SK-N-SH (cell line): ENCODE measurements around the gene NR1H2. TPM values are rescaled to one million over a fixed set of nuclear protein-coding genes. Genes with fewer than 3 reads are reported as not detected.

ENCODE experiments used
- CTCF ChIA-PET: fragments of 300-600, 350-600 bp; formaldehyde crosslinking; extraction: SDS; loops from one replicate; lab custom pipeline; 2021; lab: Yijun Ruan, JAX
- POLR2A ChIA-PET: fragments of 350-600 bp; sonication (Branson Sonifier 250); formaldehyde crosslinking; extraction: SDS; loops from one replicate; lab custom pipeline; 2020; ENCODE audit warnings: antibody characterized with exemption, inconsistent platforms; lab: Yijun Ruan, JAX
- DNase-seq: peaks from one replicate; pipeline ENCODE4 v3.0.0; 2012
- H2AFZ ChIP-seq: fragments of 200-600 bp; sonication (generic); 2 replicates; pipeline ENCODE4 v1.8.1; 2016; ENCODE audit warnings: antibody characterized with exemption, mild to moderate bottlenecking, low read depth
- H3F3A ChIP-seq: fragments of 200-600 bp; sonication (generic); replicated peaks from 2 replicates; pipeline ENCODE3; 2016; ENCODE audit warnings: antibody characterized with exemption, mild to moderate bottlenecking; ENCODE audit not compliant: insufficient read depth
- H3K27ac ChIP-seq, 2 experiments: fragments of 200-500 bp in 1 of 2; fragments of 200-600 bp in 1 of 2; sonication (Bioruptor generic) in 1 of 2; sonication (generic), shearing (Covaris generic) in 1 of 2; 2 replicates each; pipeline versions ENCODE4 v1.5.1 to v1.6.1; 2014 to 2016; ENCODE audit warnings: low read depth in 2 of 2, inconsistent platforms in 1 of 2, low read length in 1 of 2, mild to moderate bottlenecking in 1 of 2, mixed read lengths in 1 of 2
- H3K27me3 ChIP-seq: fragments of 200-600 bp; sonication (generic), shearing (Covaris generic); 2 replicates; pipeline ENCODE4 v1.6.1; 2016; ENCODE audit warnings: mixed run types; ENCODE audit not compliant: insufficient read depth
- H3K36me3 ChIP-seq, 2 experiments: fragments of 200-500 bp in 1 of 2; fragments of 200-600 bp in 1 of 2; sonication (Bioruptor generic) in 1 of 2; sonication (generic) in 1 of 2; replicated peaks in 1 of 2; 2 replicates each; pipeline versions ENCODE3 to v1.5.1; 2014 to 2016; ENCODE audit warnings: low read length in 1 of 2, mild to moderate bottlenecking in 1 of 2; ENCODE audit not compliant: insufficient read depth in 2 of 2, control insufficient read depth in 1 of 2
- H3K4me1 ChIP-seq, 2 experiments: fragments of 200-500 bp in 1 of 2; fragments of 200-600 bp in 1 of 2; sonication (Bioruptor generic) in 1 of 2; sonication (generic), shearing (Covaris generic) in 1 of 2; 2 replicates each; pipeline versions ENCODE4 v1.5.1 to v1.6.1; 2014 to 2016; ENCODE audit warnings: low read depth in 1 of 2, low read length in 1 of 2, mixed run types in 1 of 2; ENCODE audit not compliant: insufficient read depth in 2 of 2, control insufficient read depth in 1 of 2
- H3K4me2 ChIP-seq: fragments of 200-600 bp; sonication (generic), shearing (Covaris generic); 2 replicates; pipeline ENCODE4 v1.6.1; 2017; ENCODE audit warnings: mixed run types
- H3K4me3 ChIP-seq, 2 experiments: fragments of 200-500 bp in 1 of 2; fragments of 200-600 bp in 1 of 2; sonication (Bioruptor generic) in 1 of 2; sonication (generic), shearing (Covaris generic) in 1 of 2; 2 replicates each; pipeline versions ENCODE4 v1.5.1 to v1.8.1; 2014 to 2016; ENCODE audit warnings: low read depth in 2 of 2, inconsistent platforms in 1 of 2, low read length in 1 of 2, mild to moderate bottlenecking in 1 of 2, mixed read lengths in 1 of 2, moderate library complexity in 1 of 2
- H3K79me2 ChIP-seq: fragments of 200-600 bp; sonication (generic); 2 replicates; pipeline ENCODE4 v1.8.1; 2017; ENCODE audit warnings: mild to moderate bottlenecking; ENCODE audit not compliant: insufficient read depth
- H3K9ac ChIP-seq: fragments of 200-600 bp; sonication (generic); 2 replicates; pipeline ENCODE4 v1.6.1; 2017; ENCODE audit warnings: mixed run types
- H3K9me2 ChIP-seq: fragments of 200-600 bp; sonication (generic); 2 replicates; pipeline ENCODE4 v1.6.1; 2017; ENCODE audit warnings: mixed run types
- H3K9me3 ChIP-seq: fragments of 200-600 bp; sonication (generic); 2 replicates; pipeline ENCODE4 v1.6.1; 2017; ENCODE audit warnings: mixed run types, mild to moderate bottlenecking, moderate library complexity
- H4K20me1 ChIP-seq: fragments of 200-600 bp; sonication (generic); 2 replicates; pipeline ENCODE4 v1.6.1; 2017; ENCODE audit warnings: mild to moderate bottlenecking, mixed run types; ENCODE audit not compliant: insufficient read depth
- CHD2 ChIP-seq: fragments of 150-350 bp; IDR thresholded peaks from 2 replicates; pipeline ENCODE4 v1.6.1; 2018; ENCODE audit warnings: low read length; ENCODE audit not compliant: partially characterized antibody
- CTCF ChIP-seq: fragments of 200-600 bp; sonication (generic); IDR thresholded peaks from 2 replicates; pipeline ENCODE4 v1.6.1; 2017; ENCODE audit warnings: antibody characterized with exemption, mild to moderate bottlenecking, moderate library complexity
- EZH2phosphoT487 ChIP-seq: fragments of 200-600 bp; sonication (generic); IDR thresholded peaks from 2 replicates; pipeline ENCODE4 v1.6.1; 2017; ENCODE audit warnings: low read depth, mixed run types, mild to moderate bottlenecking, antibody characterized with exemption, moderate library complexity, borderline replicate concordance
- JUND ChIP-seq: IDR thresholded peaks from 2 replicates; pipeline ENCODE4 v1.4.0; 2012
- MAX ChIP-seq: IDR thresholded peaks from 2 replicates; pipeline ENCODE4 v1.4.0; 2012; ENCODE audit warnings: low read depth
- MEF2A ChIP-seq: IDR thresholded peaks from 2 replicates; pipeline ENCODE4 v1.4.0; 2012; ENCODE audit warnings: low read depth, borderline replicate concordance
- NFIC ChIP-seq: IDR thresholded peaks from 2 replicates; pipeline ENCODE4 v1.4.0; 2012; ENCODE audit warnings: borderline replicate concordance
- POLR2AphosphoS5 ChIP-seq: IDR thresholded peaks from 2 replicates; pipeline ENCODE4 v1.6.1; 2012; ENCODE audit warnings: low read depth, low read length
- RCOR1 ChIP-seq: fragments of 150-350 bp; IDR thresholded peaks from 2 replicates; pipeline ENCODE4 v1.6.1; 2017; ENCODE audit warnings: antibody characterized with exemption, low read length
- REST ChIP-seq: IDR thresholded peaks from 2 replicates; pipeline ENCODE4 v1.6.1; 2012; ENCODE audit warnings: mild to moderate bottlenecking, low read depth, low read length, moderate library complexity
- RFX5 ChIP-seq: IDR thresholded peaks from 2 replicates; pipeline ENCODE4 v1.6.1; 2012; ENCODE audit warnings: mild to moderate bottlenecking, improper control_type of control experiment, low read length
- RXRA ChIP-seq: IDR thresholded peaks from 2 replicates; pipeline ENCODE4 v1.4.0; 2012; ENCODE audit warnings: low read depth, mild to moderate bottlenecking, borderline replicate concordance
- SMC3 ChIP-seq: IDR thresholded peaks from 2 replicates; pipeline ENCODE4 v1.6.1; 2012; ENCODE audit warnings: low read depth, low read length, improper control_type of control experiment
- TEAD4 ChIP-seq: IDR thresholded peaks from 2 replicates; pipeline ENCODE4 v1.4.0; 2012; ENCODE audit warnings: mild to moderate bottlenecking, borderline replicate concordance; ENCODE audit not compliant: insufficient read depth
- USF1 ChIP-seq: IDR thresholded peaks from 2 replicates; pipeline ENCODE4 v1.4.0; 2012; ENCODE audit warnings: low read depth, borderline replicate concordance
- ZBTB33 ChIP-seq: IDR thresholded peaks from 2 replicates; pipeline ENCODE4 v1.4.0; 2012; ENCODE audit warnings: low read depth, borderline replicate concordance
- WGBS: methylation state at CpG from one replicate; pipeline ENCODE4 v1.1.6; 2017; ENCODE audit warnings: low lambda C conversion rate; 5-methylcytosine and 5-hydroxymethylcytosine counted together
- polyA plus RNA-seq, 3 experiments: library from polyadenylated mRNA; depleted of rRNA; stranded (reverse); fragments of >200 nt; gene quantifications; 2 replicates each; pipeline ENCODE4 v1.2.3, GENCODE V29; 2012

NR1H2 gene
- polyA plus RNA-seq, 1 of the 3 experiments (the other 2 are of a cell fraction) = 108 TPM

- 0 out of 2 replicates have a peak overlapping the region, but pooled peaks have one; percentile 19 for H3K4me2 ChIP-seq
- peaks cover 17 to 48% of the 10 kb centered on the region in 2 experiments for H3K36me3 ChIP-seq
- H3K9ac ChIP-seq = no peak overlapping the region
- peak; percentile 69 for DNase-seq
- ChIA-PET POLR2A (interaction anchor here (1.7 kb wide), 1 partner anchor 36 kb away, joined by 4 read pairs; no protein-coding TSS in a partner anchor), CTCF (interaction anchor here (1.5 kb wide), 1 partner anchor 8 kb away, joined by 5 read pairs; no protein-coding TSS in a partner anchor)
- peaks cover 18% of the 10 kb centered on the region for H3F3A ChIP-seq
- peak overlapping the region in 1 of 2 experiments; percentile 37; a peak in 2 of 4 replicates for H3K4me3 ChIP-seq
- no peaks in the 10 kb centered on the region; a peak in 2 of 4 replicates for H3K4me1 ChIP-seq
- no peak for TF ChIP-seq CTCF
- no peak for TF ChIP-seq TEAD4
- no peak for TF ChIP-seq REST
- no peak for TF ChIP-seq EZH2phosphoT487
- H4K20me1 ChIP-seq = peaks cover 17% of the 10 kb centered on the region
- no peaks in the 10 kb centered on the region for H3K27me3 ChIP-seq
- WGBS = 48% methylated on average over 7 of the region's 7 CpGs
- H2AFZ ChIP-seq = no peak overlapping the region
- no peaks in the 10 kb centered on the region for H3K9me3 ChIP-seq
- no peak overlapping the region for H3K27ac ChIP-seq
- peaks cover 6% of the 10 kb centered on the region for H3K79me2 ChIP-seq
- H3K9me2 ChIP-seq = no peaks in the 10 kb centered on the region
Measured at GRCh38 chr19:50377051-50377461, 799 bp downstream of the NR1H2 start.

GRCh38 chr19:50377517-50377916 is 1.3 kb downstream of the NR1H2 start:
- no peak overlapping the region for H2AFZ ChIP-seq
- H3K27me3 ChIP-seq = no peaks in the 10 kb centered on the region
- peaks cover 17% of the 10 kb centered on the region for H4K20me1 ChIP-seq
- H3K4me3 ChIP-seq = no peak overlapping the region
- no peaks in the 10 kb centered on the region; a peak in 2 of 4 replicates for H3K4me1 ChIP-seq
- H3K9me2 ChIP-seq = no peaks in the 10 kb centered on the region
- H3K79me2 ChIP-seq = peaks cover 6% of the 10 kb centered on the region
- ChIA-PET CTCF (interaction anchor here (1.5 kb wide), 1 partner anchor 9 kb away, joined by 5 read pairs; no protein-coding TSS in a partner anchor), POLR2A (no interaction called here)
- H3K36me3 ChIP-seq = peaks cover 17 to 52% of the 10 kb centered on the region in 2 experiments
- peaks cover 18% of the 10 kb centered on the region for H3F3A ChIP-seq
- TF ChIP-seq MAX (no peak), RCOR1 (no peak), USF1 (no peak), ZBTB33 (no peak), RXRA (no peak), CHD2 (no peak), NFIC (no peak), SMC3 (no peak), MEF2A (no peak), RFX5 (no peak), POLR2AphosphoS5 (no peak), JUND (no peak)
- no peaks in the 10 kb centered on the region for H3K9me3 ChIP-seq
- WGBS = 93% methylated on average over 9 of the region's 9 CpGs
- H3K27ac ChIP-seq = no peak overlapping the region
- no peak overlapping the region for H3K9ac ChIP-seq
- no peak for DNase-seq
- H3K4me2 ChIP-seq = peak overlapping the region; percentile 19; the same call in 1 of the 2 replicates
